ENCODE data around the gene LRIG2. TPM values are rescaled to one million over a fixed set of nuclear protein-coding genes. Genes with fewer than 3 reads are reported as not detected.

LRIG2 gene
- total and polyA plus RNA-seq, 2 experiments from 2014 or later: 4.3 to 12.7 TPM

DNA sequence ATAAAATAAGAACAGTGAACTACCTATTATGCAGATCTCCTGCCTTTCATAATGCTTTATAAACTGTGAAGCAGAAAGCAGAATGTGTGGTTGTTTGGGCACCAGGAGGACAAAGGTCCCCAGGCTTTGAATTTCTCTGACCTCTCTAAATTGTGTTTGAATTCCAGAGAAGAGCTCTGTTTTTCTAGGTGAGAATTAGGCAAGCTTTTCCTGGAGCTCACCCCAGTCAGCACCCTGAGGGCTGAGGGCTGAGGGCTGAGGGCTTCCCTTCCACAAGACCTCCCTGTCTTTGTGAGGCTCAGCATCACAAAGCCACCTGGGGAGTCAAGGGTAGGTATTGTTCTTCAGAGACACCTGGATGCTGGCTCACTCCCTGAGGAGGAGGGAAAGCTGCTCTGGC, 45.5 kb upstream of the LRIG2 start:
- no peak overlapping the region for H3K4me2 ChIP-seq
- H3K9me3 ChIP-seq (ENCODE audit: low read depth): no peaks in the 10 kb centered on the region
- no peak overlapping the region for H3K4me3 ChIP-seq
- no peaks in the 10 kb centered on the region for H3K79me2 ChIP-seq
- H4K20me1 ChIP-seq (ENCODE audit: insufficient read depth, poor library complexity, severe bottlenecking): no peaks in the 10 kb centered on the region
- H3K4me1 ChIP-seq (ENCODE audit: insufficient read depth): peaks cover 6% of the 10 kb centered on the region
- H3K27me3 ChIP-seq: no peaks in the 10 kb centered on the region
- DNase-seq (ENCODE audit: low spot score): no peak
- no peaks in the 10 kb centered on the region for H3K36me3 ChIP-seq (replicated peaks; ENCODE audit: insufficient read depth, low read depth)
- TF ChIP-seq, protein P1, sequence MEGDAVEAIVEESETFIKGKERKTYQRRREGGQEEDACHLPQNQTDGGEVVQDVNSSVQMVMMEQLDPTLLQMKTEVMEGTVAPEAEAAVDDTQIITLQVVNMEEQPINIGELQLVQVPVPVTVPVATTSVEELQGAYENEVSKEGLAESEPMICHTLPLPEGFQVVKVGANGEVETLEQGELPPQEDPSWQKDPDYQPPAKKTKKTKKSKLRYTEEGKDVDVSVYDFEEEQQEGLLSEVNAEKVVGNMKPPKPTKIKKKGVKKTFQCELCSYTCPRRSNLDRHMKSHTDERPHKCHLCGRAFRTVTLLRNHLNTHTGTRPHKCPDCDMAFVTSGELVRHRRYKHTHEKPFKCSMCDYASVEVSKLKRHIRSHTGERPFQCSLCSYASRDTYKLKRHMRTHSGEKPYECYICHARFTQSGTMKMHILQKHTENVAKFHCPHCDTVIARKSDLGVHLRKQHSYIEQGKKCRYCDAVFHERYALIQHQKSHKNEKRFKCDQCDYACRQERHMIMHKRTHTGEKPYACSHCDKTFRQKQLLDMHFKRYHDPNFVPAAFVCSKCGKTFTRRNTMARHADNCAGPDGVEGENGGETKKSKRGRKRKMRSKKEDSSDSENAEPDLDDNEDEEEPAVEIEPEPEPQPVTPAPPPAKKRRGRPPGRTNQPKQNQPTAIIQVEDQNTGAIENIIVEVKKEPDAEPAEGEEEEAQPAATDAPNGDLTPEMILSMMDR (IDR thresholded peaks at IDR 0.05; ENCODE audit: poor library complexity): no peak
- no peak for TF ChIP-seq EZH2 (IDR thresholded peaks at IDR 0.05; ENCODE audit: borderline replicate concordance)
- TF ChIP-seq EZH2phosphoT487 (IDR thresholded peaks at IDR 0.05; ENCODE audit: low read depth, severe bottlenecking, unreplicated experiment): no peak
- no peak overlapping the region for H2AFZ ChIP-seq
- no peak overlapping the region for H3K27ac ChIP-seq
- H3K9me2 ChIP-seq (replicated peaks; ENCODE audit: insufficient read depth): no peaks in the 10 kb centered on the region

DNA sequence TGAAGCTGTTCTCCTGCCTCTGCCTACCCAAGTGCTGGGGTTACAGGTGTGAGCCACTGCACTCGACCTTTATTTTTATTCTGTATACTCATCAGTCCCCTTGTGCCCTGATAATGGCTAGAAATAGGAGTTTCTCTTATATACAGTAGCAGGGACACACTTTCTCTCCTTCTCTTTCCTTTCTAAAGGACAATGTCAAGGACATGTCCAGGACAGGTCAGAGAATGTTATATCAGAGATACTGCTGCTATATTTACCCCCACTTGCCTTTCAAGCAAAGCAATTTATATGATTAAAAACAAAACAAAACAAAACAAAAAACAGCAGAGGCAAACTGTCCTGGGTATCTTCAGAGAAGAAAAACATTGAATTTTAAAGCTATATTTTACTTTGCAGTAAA, 43.2 kb upstream of the LRIG2 start:
- H3K79me2 ChIP-seq: no peaks in the 10 kb centered on the region

DNA sequence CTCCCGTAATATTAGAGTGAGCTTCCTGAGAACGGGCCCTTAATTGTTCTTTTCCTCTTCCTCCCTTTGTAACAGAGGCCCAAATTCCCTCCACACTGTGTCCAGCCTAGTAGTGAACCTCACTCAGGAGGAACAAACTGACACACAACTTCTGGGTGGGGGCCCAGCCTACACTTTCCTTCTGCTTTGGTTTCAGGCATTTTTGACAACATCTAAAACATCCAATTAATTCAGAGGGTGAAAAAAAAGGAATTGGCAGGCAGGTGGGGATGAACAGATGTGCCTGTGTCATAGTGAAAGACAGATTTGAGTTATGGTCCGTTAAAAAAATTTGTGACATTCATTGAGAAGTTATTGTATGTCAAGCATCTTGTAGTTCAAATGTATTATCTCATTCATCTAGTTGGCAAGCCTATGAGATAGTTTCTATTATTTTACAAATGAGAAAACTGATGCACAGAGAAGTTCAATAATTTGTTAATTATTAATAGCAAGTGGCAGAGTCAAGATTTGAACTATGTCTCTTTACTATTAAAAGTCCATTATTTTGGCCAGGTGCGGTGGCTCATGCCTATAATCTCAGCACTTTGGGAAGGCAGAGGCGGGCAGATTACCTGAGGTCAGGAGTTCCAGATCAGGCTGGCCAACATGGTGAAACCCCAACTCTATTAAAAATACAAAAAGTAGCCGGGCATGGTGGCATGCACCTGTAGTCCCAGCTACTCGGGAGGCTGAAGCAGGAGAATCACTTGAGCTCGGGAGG, 41.6 kb upstream of the LRIG2 start:
- Histone ChIP-seq H4K20me1 (ENCODE audit: insufficient read depth, poor library complexity, severe bottlenecking) (no peaks in the 10 kb centered on the region), H3K79me2 (no peaks in the 10 kb centered on the region), H2AFZ (no peak overlapping the region), H3K4me2 (no peak overlapping the region), H3K9me2 (replicated peaks; ENCODE audit: insufficient read depth) (no peaks in the 10 kb centered on the region), H3K27ac (no peak overlapping the region), H3K4me3 (no peak overlapping the region), H3K36me3 (replicated peaks; ENCODE audit: insufficient read depth, low read depth) (no peaks in the 10 kb centered on the region), H3K9me3 (ENCODE audit: low read depth) (no peaks in the 10 kb centered on the region), H3K4me1 (ENCODE audit: insufficient read depth) (peaks cover 6% of the 10 kb centered on the region), H3K27me3 (no peaks in the 10 kb centered on the region)
- TF ChIP-seq, protein P1 (IDR thresholded peaks at IDR 0.05; ENCODE audit: poor library complexity): no peak
- TF ChIP-seq EZH2phosphoT487 (IDR thresholded peaks at IDR 0.05; ENCODE audit: low read depth, severe bottlenecking, unreplicated experiment): no peak
- TF ChIP-seq EZH2 (IDR thresholded peaks at IDR 0.05; ENCODE audit: borderline replicate concordance): no peak
- DNase-seq (ENCODE audit: low spot score): no peak
- WGBS (ENCODE audit: low lambda C conversion rate, missing lambda C conversion rate): 90% methylated on average over 8 of the region's 8 CpGs

More for the DNA sequence above, 43.2 kb upstream of the LRIG2 start:
- DNase-seq (ENCODE audit: low spot score): no peak
- Histone ChIP-seq H3K9me3 (ENCODE audit: low read depth) (no peaks in the 10 kb centered on the region), H3K4me3 (no peak overlapping the region), H4K20me1 (ENCODE audit: insufficient read depth, poor library complexity, severe bottlenecking) (no peaks in the 10 kb centered on the region), H3K36me3 (replicated peaks; ENCODE audit: insufficient read depth, low read depth) (no peaks in the 10 kb centered on the region), H3K4me2 (no peak overlapping the region), H3K4me1 (ENCODE audit: insufficient read depth) (peaks cover 6% of the 10 kb centered on the region), H3K27me3 (no peaks in the 10 kb centered on the region), H3K27ac (no peak overlapping the region), H3K9me2 (replicated peaks; ENCODE audit: insufficient read depth) (no peaks in the 10 kb centered on the region), H2AFZ (no peak overlapping the region)
- no peak for TF ChIP-seq EZH2phosphoT487 (IDR thresholded peaks at IDR 0.05; ENCODE audit: low read depth, severe bottlenecking, unreplicated experiment)
- TF ChIP-seq, protein P1 (IDR thresholded peaks at IDR 0.05; ENCODE audit: poor library complexity): no peak
- TF ChIP-seq EZH2 (IDR thresholded peaks at IDR 0.05; ENCODE audit: borderline replicate concordance): no peak
- 68% methylated on average over 1 of the region's 1 CpG for WGBS (ENCODE audit: low lambda C conversion rate, missing lambda C conversion rate)

Measured in hepatocyte (in vitro differentiated cells).